Fibroblast of lung (primary cell): ENCODE results near the gene P2RX6. TPM values are rescaled to one million over a fixed set of nuclear protein-coding genes. Genes with fewer than 3 reads are reported as not detected.

Experiments
- DNase-seq, 2 donors: peaks; one replicate each; pipeline versions ENCODE4 v3.0.0 to v3.0.0-alpha.2; 2010; ENCODE audit warnings: low read depth in 2 of 2
- H2AFZ ChIP-seq: 2 replicates; pipeline ENCODE4 v1.5.1; 2012; ENCODE audit warnings: low read length, control low read depth, inconsistent platforms
- H3K27ac ChIP-seq: 2 replicates; pipeline ENCODE4 v1.5.1; 2011; ENCODE audit warnings: low read length, control low read depth; ENCODE audit not compliant: insufficient read depth
- H3K27me3 ChIP-seq: 2 replicates; pipeline ENCODE4 v1.5.1; 2011; ENCODE audit warnings: mild to moderate bottlenecking, low read length; ENCODE audit not compliant: control insufficient read depth, insufficient read depth
- H3K36me3 ChIP-seq: 2 replicates; pipeline ENCODE4 v1.5.1; 2011; ENCODE audit warnings: low read length; ENCODE audit not compliant: control insufficient read depth, insufficient read depth
- H3K4me1 ChIP-seq: 2 replicates; pipeline ENCODE4 v1.5.1; 2011; ENCODE audit warnings: low read length; ENCODE audit not compliant: control insufficient read depth, insufficient read depth; ENCODE audit errors: extremely low read depth
- H3K4me2 ChIP-seq: 2 replicates; pipeline ENCODE4 v1.5.1; 2011; ENCODE audit warnings: low read length, control low read depth; ENCODE audit not compliant: insufficient read depth; ENCODE audit errors: extremely low read depth
- H3K4me3 ChIP-seq, 4 experiments: fragments of 200-600 bp in 1 of 4; sonication (generic) in 1 of 4; replicated peaks in 1 of 4; 2 replicates each; pipeline ENCODE4 v1.5.1; 2011 to 2016; ENCODE audit warnings: low read length in 4 of 4, low read depth in 3 of 4, mild to moderate bottlenecking in 3 of 4, control low read depth in 2 of 4, inconsistent platforms in 1 of 4, mixed read lengths in 1 of 4; ENCODE audit not compliant: insufficient read depth in 1 of 4; ENCODE audit errors: control extremely low read depth in 1 of 4
- H3K79me2 ChIP-seq: 2 replicates; pipeline ENCODE4 v1.5.1; 2012; ENCODE audit warnings: mild to moderate bottlenecking, low read length, inconsistent platforms; ENCODE audit not compliant: control insufficient read depth, insufficient read depth
- H3K9ac ChIP-seq: 2 replicates; pipeline ENCODE4 v1.5.1; 2011; ENCODE audit warnings: mild to moderate bottlenecking, low read length, control low read depth; ENCODE audit not compliant: insufficient read depth
- H3K9me3 ChIP-seq: 2 replicates; pipeline ENCODE4 v1.5.1; 2012; ENCODE audit warnings: low read depth, low read length; ENCODE audit not compliant: control insufficient read depth, insufficient read depth
- H4K20me1 ChIP-seq: 2 replicates; pipeline ENCODE4 v1.5.1; 2011; ENCODE audit warnings: low read length; ENCODE audit not compliant: control insufficient read depth, insufficient read depth; ENCODE audit errors: extremely low read depth
- CTCF ChIP-seq, 2 donors: IDR thresholded peaks in 1 of 2; conservative IDR thresholded peaks in 1 of 2; 1 replicate in 1 of 2; 2 replicates in 1 of 2; pipeline ENCODE4 v1.5.1; 2011 to 2012; ENCODE audit warnings: low read length in 2 of 2, control low read depth in 1 of 2, inconsistent platforms in 1 of 2, low read depth in 1 of 2, mild to moderate bottlenecking in 1 of 2
- EZH2 ChIP-seq: IDR thresholded peaks from 2 replicates; pipeline ENCODE4 v1.5.1; 2012; ENCODE audit warnings: low read length, control low read depth, mild to moderate bottlenecking; ENCODE audit errors: missing control alignments
- polyA plus RNA-seq, 2 donors: library from polyadenylated mRNA; depleted of rRNA in 1 of 2; stranded (reverse) in 1 of 2; unstranded in 1 of 2; fragments of >200 nt; gene quantifications; 2 replicates each; pipeline ENCODE4 v1.2.1, GENCODE V29; 2011 to 2012; ENCODE audit warnings: missing spikeins in 1 of 2
- total RNA-seq: library from RNA; depleted of rRNA; stranded (reverse); fragments of >200 nt; gene quantifications from 2 replicates; pipeline ENCODE4 v1.2.1, GENCODE V29; 2014

Gene P2RX6
- total and polyA plus RNA-seq, 2 donors (not counting 1 experiment from before 2014, with no cell fraction given), result 3.6 to 17.8 TPM

DNA sequence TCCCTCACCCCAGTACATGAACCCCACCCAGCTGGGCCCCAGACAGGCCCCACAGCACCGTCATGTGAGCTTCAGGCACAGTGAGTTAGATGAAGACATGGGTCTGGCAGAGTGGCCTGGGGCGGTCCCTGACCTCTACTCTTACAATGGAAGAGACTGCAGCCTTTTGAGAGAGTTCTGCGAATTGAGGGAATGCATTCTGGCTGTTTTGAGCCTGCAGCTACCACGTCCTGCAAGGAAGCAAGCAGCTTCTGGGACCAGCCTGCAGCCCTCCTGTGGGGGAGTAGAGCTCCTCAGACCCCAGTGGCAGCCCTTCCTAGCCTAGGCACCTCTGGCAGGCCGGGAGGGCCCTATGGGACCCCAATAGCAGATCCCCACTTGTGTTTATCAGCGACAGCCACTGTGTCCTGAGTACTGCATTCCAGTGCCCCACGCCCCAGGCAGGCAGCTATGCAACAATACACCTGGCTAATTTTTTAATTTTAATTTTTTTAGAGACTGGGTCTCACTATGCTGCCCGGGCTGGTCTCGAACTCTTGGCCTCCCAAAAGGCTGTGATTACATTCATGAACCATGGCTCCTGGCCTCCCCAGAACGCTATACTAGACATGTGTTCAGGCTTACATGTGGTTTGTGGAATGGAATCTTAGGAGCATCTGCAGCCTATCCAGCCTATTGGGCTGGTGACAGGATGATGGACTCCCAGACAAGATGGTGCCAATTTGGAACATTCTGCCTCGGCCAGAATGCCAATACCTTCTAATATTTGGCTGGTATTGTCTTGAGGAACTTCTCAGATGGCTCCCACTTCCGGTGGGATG, 18.1 kb downstream of the P2RX6 start:
- Histone ChIP-seq H3K79me2 (no peaks in the 10 kb centered on the region), H2AFZ (no peak overlapping the region), H3K4me1 (peaks cover 5% of the 10 kb centered on the region), H3K27me3 (peaks cover 18% of the 10 kb centered on the region), H3K4me3 (no peak overlapping the region), H4K20me1 (no peaks in the 10 kb centered on the region), H3K4me2 (no peak overlapping the region), H3K9me3 (no peaks in the 10 kb centered on the region), H3K27ac (no peak overlapping the region), H3K9ac (no peak overlapping the region), H3K36me3 (no peaks in the 10 kb centered on the region)
- no peak for DNase-seq
- TF ChIP-seq EZH2 (no peak), CTCF (conservative IDR thresholded peaks at IDR 0.05 in 1 of 2, IDR thresholded peaks at IDR 0.05 in 1 of 2; ENCODE audit: low read depth in 1 of 2, low read length in 2 of 2) (no peak)

- Histone ChIP-seq H3K4me2 (no peak overlapping the region), H3K4me1 (peaks cover 10% of the 10 kb centered on the region), H3K79me2 (no peaks in the 10 kb centered on the region), H3K9ac (no peak overlapping the region), H3K27ac (no peak overlapping the region), H3K27me3 (peaks cover 17% of the 10 kb centered on the region), H4K20me1 (no peaks in the 10 kb centered on the region), H3K9me3 (no peaks in the 10 kb centered on the region), H3K36me3 (no peaks in the 10 kb centered on the region), H2AFZ (no peak overlapping the region), H3K4me3 (no peak overlapping the region)
- TF ChIP-seq CTCF (conservative IDR thresholded peaks at IDR 0.05 in 1 of 2, IDR thresholded peaks at IDR 0.05 in 1 of 2; ENCODE audit: low read depth in 1 of 2, low read length in 2 of 2) (no peak), EZH2 (no peak)
- DNase-seq, result no peak
These were observed 18.9 kb downstream of the P2RX6 start for GRCh38 chr22:21033895-21034294.

- Histone ChIP-seq H3K27me3 (peaks cover 17% of the 10 kb centered on the region), H3K4me3 (no peak overlapping the region), H3K9me3 (no peaks in the 10 kb centered on the region), H3K27ac (no peak overlapping the region), H3K36me3 (no peaks in the 10 kb centered on the region), H3K4me2 (no peak overlapping the region), H2AFZ (no peak overlapping the region), H3K9ac (no peak overlapping the region), H3K79me2 (no peaks in the 10 kb centered on the region), H3K4me1 (peaks cover 10% of the 10 kb centered on the region), H4K20me1 (no peaks in the 10 kb centered on the region)
- TF ChIP-seq CTCF (conservative IDR thresholded peaks at IDR 0.05 in 1 of 2, IDR thresholded peaks at IDR 0.05 in 1 of 2; ENCODE audit: low read depth in 1 of 2, low read length in 2 of 2) (no peak), EZH2 (no peak)
- no peak for DNase-seq
These were observed 20.0 kb downstream of the P2RX6 start for GRCh38 chr22:21034989-21035388.
